Measurements from ENCODE around the gene EVI2B. TPM values are rescaled to one million over a fixed set of nuclear protein-coding genes. Genes with fewer than 3 reads are reported as not detected.
A peak's percentile ranks its signal among the peaks of the same experiment; 100 is the strongest.

EVI2B gene
- total and polyA plus RNA-seq, 2 of the 4 experiments (the other 2 are of a cell fraction) = under 0.01 to 0.17 TPM

DNA sequence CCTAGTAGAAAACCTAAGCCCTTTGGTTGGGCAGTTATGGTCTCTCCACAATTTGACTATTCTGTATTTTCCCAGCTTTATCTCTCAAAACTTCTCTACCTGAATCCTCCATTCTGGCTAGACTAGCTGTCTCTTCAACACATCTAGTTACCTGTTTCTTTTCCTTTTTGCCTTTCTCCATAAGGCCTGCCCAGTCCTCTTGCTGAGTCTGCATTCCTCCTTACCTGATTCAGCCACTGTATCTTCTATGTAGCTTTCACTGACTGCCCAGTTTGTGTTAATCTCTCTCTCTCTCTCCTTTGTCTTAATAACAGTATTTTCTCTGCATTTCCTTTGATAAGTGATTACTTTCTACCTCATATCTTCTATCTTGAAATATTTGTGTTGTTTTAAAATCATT is 9.7 kb upstream of the EVI2B start:
- Histone ChIP-seq H2BK15ac (ENCODE audit: low read depth, low read length) (peak overlapping the region; percentile 10; the same call in 1 of the 3 replicates), H2AK5ac (ENCODE audit: low read depth, low read length) (no peak overlapping the region), H4K8ac (ENCODE audit: low read depth in 2 of 2, low read length in 2 of 2) (no peak overlapping the region; a peak in 1 of 4 replicates), H4K91ac (ENCODE audit: insufficient read depth, low read depth, low read length) (no peak overlapping the region), H3K4me1 (ENCODE audit: control insufficient read depth, insufficient read depth, low read length) (peaks cover 8% of the 10 kb centered on the region), H2AFZ (replicated peaks; ENCODE audit: low read length, poor library complexity) (no peak overlapping the region), H2BK20ac (ENCODE audit: low read depth, low read length) (no peak overlapping the region; the same call in 1 of the 2 replicates), H3K23ac (ENCODE audit: low read depth, low read length) (no peak overlapping the region), H4K5ac (ENCODE audit: low read depth, low read length) (no peak overlapping the region), H2BK120ac (ENCODE audit: low read depth, low read length) (no peak overlapping the region), H2BK5ac (ENCODE audit: low read depth, low read length, poor library complexity, severe bottlenecking) (no peak overlapping the region), H3K79me1 (ENCODE audit: low read depth in 1 of 2, low read length in 2 of 2) (peaks cover 3 to 35% of the 10 kb centered on the region in 2 experiments; a peak in 2 of 4 replicates), H3K14ac (replicated peaks; ENCODE audit: low read depth, low read length) (peak overlapping the region; percentile 44; the same call in 1 of the 2 replicates), H3K9me3 (ENCODE audit: control insufficient read depth, insufficient read depth, low read length) (no peaks in the 10 kb centered on the region), H3K36me3 (ENCODE audit: control insufficient read depth, insufficient read depth, low read length) (peaks cover 12% of the 10 kb centered on the region), H3K4ac (ENCODE audit: low read depth, low read length) (no peak overlapping the region), H3K27me3 (ENCODE audit: control insufficient read depth, insufficient read depth, low read length) (no peaks in the 10 kb centered on the region), H2AK9ac (replicated peaks; ENCODE audit: low read depth, low read length, poor library complexity) (no peak overlapping the region), H3K27ac (ENCODE audit: insufficient read depth, low read length) (no peak overlapping the region), H3K9ac (ENCODE audit: low read depth, low read length) (no peak overlapping the region), H3K9me1 (ENCODE audit: insufficient read depth, low read length) (peaks cover 4% of the 10 kb centered on the region), H3K18ac (ENCODE audit: low read depth, low read length) (no peak overlapping the region), H3K56ac (ENCODE audit: extremely low read depth, insufficient read depth, low read length) (no peak overlapping the region), H4K20me1 (ENCODE audit: insufficient read depth, low read length) (no peaks in the 10 kb centered on the region; the same call in 1 of the 2 replicates), H3K4me3 (ENCODE audit: insufficient read depth, low read depth, low read length) (no peak overlapping the region), H3K4me2 (ENCODE audit: low read depth, low read length) (no peak overlapping the region)
- ChIA-PET CTCF (no interaction called here), POLR2A (ENCODE audit: unreplicated experiment) (no interaction called here)
- TF ChIP-seq RCOR1 (IDR thresholded peaks at IDR 0.05; ENCODE audit: insufficient replicate concordance, low read length) (no peak), RFX5 (IDR thresholded peaks at IDR 0.05; ENCODE audit: low read depth, low read length) (no peak), SMC3 (IDR thresholded peaks at IDR 0.05; ENCODE audit: low read depth, low read length) (no peak), CEBPB (IDR thresholded peaks at IDR 0.05; ENCODE audit: low read depth, low read length) (no peak), NFE2L2 (IDR thresholded peaks at IDR 0.05; ENCODE audit: low read depth, low read length) (no peak), CHD1 (IDR thresholded peaks at IDR 0.05; ENCODE audit: low read depth, low read length) (no peak), MAFK (IDR thresholded peaks at IDR 0.05; ENCODE audit: low read depth, low read length) (no peak), MAZ (IDR thresholded peaks at IDR 0.05; ENCODE audit: borderline replicate concordance, low read depth, low read length) (no peak), FOS (IDR thresholded peaks at IDR 0.05; ENCODE audit: low read depth, low read length) (no peak), BHLHE40 (IDR thresholded peaks at IDR 0.05; ENCODE audit: low read depth, low read length) (no peak)
- TF ChIP-seq, protein P1, sequence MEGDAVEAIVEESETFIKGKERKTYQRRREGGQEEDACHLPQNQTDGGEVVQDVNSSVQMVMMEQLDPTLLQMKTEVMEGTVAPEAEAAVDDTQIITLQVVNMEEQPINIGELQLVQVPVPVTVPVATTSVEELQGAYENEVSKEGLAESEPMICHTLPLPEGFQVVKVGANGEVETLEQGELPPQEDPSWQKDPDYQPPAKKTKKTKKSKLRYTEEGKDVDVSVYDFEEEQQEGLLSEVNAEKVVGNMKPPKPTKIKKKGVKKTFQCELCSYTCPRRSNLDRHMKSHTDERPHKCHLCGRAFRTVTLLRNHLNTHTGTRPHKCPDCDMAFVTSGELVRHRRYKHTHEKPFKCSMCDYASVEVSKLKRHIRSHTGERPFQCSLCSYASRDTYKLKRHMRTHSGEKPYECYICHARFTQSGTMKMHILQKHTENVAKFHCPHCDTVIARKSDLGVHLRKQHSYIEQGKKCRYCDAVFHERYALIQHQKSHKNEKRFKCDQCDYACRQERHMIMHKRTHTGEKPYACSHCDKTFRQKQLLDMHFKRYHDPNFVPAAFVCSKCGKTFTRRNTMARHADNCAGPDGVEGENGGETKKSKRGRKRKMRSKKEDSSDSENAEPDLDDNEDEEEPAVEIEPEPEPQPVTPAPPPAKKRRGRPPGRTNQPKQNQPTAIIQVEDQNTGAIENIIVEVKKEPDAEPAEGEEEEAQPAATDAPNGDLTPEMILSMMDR (conservative IDR thresholded peaks at IDR 0.05; ENCODE audit: low read depth, low read length) = no peak
- TF ChIP-seq, protein P2, sequence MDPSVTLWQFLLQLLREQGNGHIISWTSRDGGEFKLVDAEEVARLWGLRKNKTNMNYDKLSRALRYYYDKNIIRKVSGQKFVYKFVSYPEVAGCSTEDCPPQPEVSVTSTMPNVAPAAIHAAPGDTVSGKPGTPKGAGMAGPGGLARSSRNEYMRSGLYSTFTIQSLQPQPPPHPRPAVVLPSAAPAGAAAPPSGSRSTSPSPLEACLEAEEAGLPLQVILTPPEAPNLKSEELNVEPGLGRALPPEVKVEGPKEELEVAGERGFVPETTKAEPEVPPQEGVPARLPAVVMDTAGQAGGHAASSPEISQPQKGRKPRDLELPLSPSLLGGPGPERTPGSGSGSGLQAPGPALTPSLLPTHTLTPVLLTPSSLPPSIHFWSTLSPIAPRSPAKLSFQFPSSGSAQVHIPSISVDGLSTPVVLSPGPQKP (IDR thresholded peaks at IDR 0.05; ENCODE audit: borderline replicate concordance, low read depth, low read length) = no peak
- in situ Hi-C loops (cut with MboI; ENCODE audit: low sequenced_read_pairs) (no loop called here), intact Hi-C loops (cut with micrococcal nuclease) (no loop called here), dilution Hi-C loops (cut with HindIII; ENCODE audit: low sequenced_read_pairs, unreplicated experiment) (no loop called here)
- BruUV-seq (replicated peaks) = no TSS peak
- ATAC-seq (ENCODE audit: low read depth) (no peak), DNase-seq (no peak)
